GM18951 (cell line): ENCODE data around the gene RRP15.

Source experiments
- POLR2A ChIP-seq: IDR thresholded peaks from 4 replicates; pipeline ENCODE4 v1.6.1; 2011; ENCODE audit warnings: mild to moderate bottlenecking; ENCODE audit not compliant: insufficient read length, insufficient read depth; ENCODE audit errors: extremely low read depth
- in situ Hi-C: fragments of 300-500 bp; cut with MboI; formaldehyde crosslinking; loops from one replicate; pipeline ENCODE4 v1.12.0; 2022; ENCODE audit warnings: low sequenced_read_pairs, mixed read lengths, inconsistent platforms; ENCODE audit not compliant: unreplicated experiment

Gene RRP15

DNA sequence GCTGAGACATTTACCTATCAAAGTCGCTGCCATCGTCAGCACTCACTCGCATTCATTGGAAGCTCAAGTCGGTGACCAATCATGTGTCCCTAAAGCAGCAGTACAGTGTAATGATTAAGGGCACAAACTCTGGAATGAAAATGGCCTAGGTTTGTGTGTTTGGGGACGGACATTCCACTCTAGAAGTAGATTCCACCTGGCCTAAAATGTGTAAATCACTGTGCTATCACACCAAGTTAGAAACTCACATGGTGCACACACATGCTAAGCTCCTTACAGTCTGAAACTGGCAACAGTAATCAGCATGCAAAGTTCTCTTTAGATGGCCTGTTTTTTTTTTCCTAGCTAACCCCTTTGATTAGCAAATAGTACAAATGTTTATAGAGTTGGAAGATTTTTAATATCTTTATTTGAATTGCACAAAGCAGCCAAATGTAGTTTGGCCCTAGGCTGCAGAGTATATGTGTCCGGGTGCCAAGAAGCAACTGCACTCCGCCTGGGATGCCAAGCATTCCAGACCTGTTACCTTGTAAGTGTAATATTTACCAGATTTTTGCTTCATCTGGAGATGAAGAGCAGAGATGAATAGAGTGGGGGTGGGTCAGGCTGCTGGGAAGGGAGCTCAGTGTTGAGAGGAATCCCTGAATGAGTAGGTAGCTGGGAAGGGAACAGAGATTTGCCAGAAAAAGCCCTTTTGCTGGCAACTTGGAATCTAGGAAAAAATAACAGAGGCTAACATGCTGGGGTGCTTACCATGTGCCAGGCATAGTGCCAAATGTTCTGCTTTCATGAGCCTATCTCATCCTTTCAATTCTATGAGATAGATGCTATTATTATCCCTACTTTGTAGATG, 95.3 kb downstream of the RRP15 start:
- in situ Hi-C loops, result no loop called here

GRCh38 chr1:218382261-218382660, 97.2 kb downstream of the RRP15 start:
- in situ Hi-C loops, result no loop called here
- TF ChIP-seq POLR2A, result no peak

More for the DNA sequence above, 95.3 kb downstream of the RRP15 start:
- no peak for TF ChIP-seq POLR2A

DNA sequence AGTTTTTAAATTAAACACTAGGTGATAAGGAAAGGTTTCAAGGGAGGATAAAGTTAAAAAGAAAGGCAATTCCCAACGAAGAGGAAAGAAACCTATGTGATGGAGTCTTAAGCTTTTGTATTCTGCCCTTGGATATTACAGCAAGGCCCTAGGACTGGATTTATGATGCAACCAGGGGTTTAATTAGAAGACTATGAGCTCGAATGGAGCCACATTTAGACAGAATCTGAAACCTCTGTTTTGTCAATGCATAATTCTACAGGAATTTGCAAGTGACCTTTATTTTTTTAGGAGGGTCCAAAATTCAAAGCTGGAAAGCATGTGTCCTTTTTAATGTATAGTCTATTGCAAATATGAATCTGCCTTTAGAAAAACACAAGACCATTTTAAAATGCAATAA, 98.0 kb downstream of the RRP15 start:
- in situ Hi-C loops, result no loop called here

DNA sequence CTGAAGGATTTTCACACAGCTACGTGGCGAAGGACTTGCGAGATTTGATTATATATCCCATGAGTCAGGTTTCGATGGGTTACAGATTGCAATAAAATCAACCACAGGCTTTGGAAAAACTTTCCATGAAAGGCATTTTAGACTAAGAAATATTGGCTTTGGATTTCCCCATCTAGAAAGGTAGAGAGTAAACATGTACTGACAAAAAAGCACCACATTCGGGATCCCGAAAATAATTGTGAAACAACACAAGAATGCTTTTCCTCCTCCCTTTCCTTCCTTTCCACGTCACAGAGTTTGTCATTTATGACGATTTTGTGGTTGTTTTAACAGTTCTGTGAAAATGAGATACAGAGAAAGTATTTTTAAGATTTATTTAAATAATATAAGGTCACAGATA, 98.6 kb downstream of the RRP15 start:
- in situ Hi-C loops, result no loop called here
- no peak for TF ChIP-seq POLR2A

More for the DNA sequence above, 98.0 kb downstream of the RRP15 start:
- no peak for TF ChIP-seq POLR2A

DNA sequence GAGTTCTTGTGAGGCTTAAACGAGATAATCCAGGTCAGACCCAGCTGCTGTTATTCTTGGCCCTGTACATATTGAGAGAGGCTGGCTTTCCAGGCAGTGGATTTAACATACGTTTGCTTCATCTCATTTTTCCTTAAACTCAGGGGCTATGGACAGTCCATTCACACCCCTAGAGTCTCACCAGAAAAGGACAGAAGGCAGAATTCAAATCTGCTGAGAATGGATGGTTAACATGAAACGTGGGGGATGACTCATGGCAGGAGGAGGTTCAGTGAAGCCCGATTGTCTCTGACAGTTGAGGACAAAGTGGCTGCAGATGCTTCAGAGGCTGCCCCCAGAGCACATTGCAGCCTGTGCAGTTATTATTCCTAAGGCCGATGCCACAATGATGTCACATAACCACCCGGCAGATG, 99.5 kb downstream of the RRP15 start:
- no peak for TF ChIP-seq POLR2A
- in situ Hi-C loops, result no loop called here
